ENCODE measurements around the gene SSTR3.

Gene SSTR3

DNA sequence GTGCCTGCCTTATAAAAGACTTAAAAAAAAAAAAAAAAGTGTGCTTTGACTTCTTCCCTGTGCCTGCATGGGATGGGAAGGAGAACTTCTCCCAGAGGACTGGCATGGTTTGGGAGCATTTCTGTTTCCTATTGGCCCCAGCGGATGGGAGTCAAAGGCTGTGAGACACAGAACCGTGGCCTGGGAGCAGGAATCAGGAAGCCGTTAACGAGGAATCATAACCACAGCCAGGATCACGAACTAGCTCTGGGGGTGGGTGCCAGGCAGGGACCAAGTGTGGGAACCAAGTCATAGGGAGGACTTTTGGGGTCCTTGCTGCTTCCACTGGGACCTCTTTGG is 24.8 kb downstream of the SSTR3 start:
- TF ChIP-seq, protein P1, sequence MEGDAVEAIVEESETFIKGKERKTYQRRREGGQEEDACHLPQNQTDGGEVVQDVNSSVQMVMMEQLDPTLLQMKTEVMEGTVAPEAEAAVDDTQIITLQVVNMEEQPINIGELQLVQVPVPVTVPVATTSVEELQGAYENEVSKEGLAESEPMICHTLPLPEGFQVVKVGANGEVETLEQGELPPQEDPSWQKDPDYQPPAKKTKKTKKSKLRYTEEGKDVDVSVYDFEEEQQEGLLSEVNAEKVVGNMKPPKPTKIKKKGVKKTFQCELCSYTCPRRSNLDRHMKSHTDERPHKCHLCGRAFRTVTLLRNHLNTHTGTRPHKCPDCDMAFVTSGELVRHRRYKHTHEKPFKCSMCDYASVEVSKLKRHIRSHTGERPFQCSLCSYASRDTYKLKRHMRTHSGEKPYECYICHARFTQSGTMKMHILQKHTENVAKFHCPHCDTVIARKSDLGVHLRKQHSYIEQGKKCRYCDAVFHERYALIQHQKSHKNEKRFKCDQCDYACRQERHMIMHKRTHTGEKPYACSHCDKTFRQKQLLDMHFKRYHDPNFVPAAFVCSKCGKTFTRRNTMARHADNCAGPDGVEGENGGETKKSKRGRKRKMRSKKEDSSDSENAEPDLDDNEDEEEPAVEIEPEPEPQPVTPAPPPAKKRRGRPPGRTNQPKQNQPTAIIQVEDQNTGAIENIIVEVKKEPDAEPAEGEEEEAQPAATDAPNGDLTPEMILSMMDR (IDR thresholded peaks at IDR 0.05; ENCODE audit: low read depth, low read length), result no peak
- no peak for DNase-seq (ENCODE audit: extremely low read depth, low read depth)

DNA sequence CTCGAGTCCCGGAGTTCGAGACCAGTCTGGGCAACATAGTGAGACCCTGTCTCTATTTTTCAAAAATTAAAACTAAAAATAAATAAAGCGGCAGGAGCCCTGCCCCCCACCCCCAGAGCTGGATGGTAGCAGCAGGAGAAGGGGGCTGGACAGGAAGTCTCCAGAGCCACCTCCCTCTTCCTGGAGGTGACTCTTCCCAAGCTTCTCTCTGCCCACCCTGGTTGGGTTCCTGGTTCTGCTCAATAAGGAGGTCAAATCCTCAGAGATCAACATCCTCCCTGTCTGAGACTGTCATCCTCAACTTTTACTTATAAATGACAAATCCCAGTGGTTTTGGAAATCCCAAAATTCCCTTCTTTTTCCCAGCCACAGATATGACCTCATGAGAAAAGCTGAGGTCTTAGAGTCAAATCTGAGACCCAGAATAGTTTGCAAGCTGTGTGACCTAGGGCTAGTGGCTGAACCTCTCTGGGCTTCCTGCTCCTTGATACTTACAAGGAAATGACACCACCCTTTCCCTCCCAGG is 25.2 kb downstream of the SSTR3 start:
- DNase-seq (ENCODE audit: extremely low read depth, low read depth), result no peak

DNA sequence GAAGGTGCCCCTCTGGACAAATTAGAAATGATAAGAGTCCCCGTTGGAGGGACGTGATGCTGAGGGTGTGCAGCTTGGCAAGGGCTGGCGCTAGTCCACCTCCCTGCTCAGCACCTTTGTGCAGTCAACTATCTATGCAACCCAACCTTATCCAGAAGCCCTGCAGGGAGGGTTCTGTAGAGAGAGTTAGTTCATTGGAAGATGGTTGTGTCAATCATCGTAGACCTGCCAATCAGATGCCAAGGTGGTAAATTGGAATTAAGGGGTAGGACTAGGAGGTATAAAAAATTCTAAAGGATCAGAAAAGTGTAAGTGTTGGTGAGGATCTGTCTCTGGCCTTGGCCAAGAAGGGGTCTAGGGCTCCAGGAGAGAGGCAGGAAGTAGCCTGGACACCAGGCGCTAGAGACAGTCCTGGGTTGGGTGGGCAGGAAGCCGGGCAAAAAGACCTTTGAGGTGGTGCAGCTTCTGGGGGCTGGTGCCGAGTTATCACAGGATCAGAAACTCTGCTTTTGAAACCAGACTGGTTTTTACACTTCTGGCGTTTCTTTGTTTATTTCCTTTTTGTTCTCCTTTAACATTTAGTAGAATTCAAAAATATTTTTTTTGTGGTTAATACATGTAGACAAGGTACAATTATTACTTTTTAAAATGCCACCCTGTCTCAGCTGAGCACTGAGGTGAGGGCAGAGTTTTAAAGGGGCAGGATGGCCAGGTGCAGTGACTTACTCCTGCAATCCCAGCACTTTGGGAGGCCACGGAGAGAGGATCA is 25.9 kb downstream of the SSTR3 start:
- TF ChIP-seq, protein P1 (IDR thresholded peaks at IDR 0.05; ENCODE audit: low read depth, low read length), result no peak
- DNase-seq (ENCODE audit: extremely low read depth, low read depth), result no peak

More for the DNA sequence above, 25.2 kb downstream of the SSTR3 start:
- TF ChIP-seq, protein P1 (IDR thresholded peaks at IDR 0.05; ENCODE audit: low read depth, low read length), result no peak

DNA sequence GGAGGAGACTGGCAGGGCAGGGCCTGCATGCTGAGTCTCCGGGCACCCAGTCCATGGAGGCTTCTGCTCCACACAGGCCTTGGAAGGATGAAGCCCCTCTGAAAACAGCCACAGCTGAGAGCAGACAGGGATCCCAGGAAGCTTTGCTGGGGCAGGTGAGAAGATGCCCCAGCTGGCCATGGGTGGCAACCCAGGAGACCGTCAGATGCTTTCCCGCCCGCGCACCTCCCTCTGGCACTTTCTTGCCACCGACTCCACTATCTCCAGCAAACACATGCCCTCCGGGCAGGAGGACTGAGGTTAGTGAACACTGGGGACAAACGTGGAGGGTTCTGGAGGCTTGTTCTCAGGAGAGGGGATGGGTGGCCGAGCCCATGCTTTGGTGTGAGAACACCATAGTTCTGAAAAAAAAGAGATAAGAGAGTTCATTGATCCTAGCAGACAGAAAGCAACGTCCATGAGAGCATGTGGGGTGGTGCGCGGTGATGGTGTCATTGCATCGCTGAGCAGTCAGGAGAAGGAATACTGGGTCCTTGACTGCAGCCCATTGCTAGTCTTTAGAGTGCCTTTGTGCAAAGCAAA is 26.5 kb downstream of the SSTR3 start:
- no peak for DNase-seq (ENCODE audit: extremely low read depth, low read depth)
- TF ChIP-seq, protein P1 (IDR thresholded peaks at IDR 0.05; ENCODE audit: low read depth, low read length), result no peak

DNA sequence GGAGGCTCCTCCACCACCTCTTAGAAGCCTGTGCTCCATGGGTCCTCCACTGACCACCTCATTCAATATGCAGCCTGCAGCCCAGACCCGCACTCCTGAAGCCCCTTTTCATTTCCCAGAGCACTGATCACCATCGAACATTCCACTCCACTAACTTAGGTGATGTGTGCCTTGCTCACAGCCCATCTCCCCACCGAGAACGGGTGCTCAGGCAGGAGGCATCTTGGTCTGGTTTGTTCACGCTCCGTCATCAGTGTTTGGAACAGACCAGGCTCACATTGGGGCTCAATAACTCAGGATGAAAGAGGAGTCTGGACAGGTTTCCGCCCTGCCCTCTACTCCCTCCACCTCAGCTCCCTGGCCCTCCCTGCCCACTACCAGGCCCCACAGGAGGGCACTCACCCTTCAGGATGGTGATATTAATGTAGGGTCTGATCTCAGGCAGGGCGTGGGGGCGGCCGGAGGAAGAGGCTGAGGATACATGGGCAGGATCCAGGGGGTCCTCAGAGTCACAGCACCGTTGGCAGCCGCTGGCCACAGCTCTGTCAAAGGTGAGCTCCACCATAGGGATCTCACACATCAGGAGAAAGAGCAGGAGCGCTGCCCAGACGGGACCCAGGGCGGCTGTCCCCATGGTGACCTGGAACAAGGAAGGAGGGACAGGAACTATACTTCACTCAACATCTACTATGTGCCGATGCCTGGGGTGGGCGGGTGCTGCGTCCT is 27.3 kb downstream of the SSTR3 start:
- no peak for DNase-seq (ENCODE audit: extremely low read depth, low read depth)
- TF ChIP-seq, protein P1 (IDR thresholded peaks at IDR 0.05; ENCODE audit: low read depth, low read length), result no peak

DNA sequence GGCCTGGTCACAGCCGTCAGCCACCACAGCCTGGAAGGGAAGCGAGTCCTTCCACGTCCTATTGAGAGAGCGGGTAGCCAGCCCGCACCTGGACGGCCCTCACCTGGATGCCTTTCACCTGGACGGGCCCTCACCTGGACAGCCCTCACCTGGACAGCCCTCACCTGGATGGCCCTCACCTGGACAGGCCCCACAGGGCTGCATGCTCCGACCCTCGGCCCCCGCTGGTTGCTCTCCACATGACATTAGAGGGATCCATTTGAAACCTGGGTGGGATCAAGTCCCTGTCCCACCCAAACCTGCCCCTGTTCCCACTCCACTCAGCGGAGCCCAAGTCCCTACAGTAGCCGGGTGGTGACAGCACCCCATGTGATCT is 27.9 kb downstream of the SSTR3 start:
- TF ChIP-seq, protein P1 (IDR thresholded peaks at IDR 0.05; ENCODE audit: low read depth, low read length), result no peak
- no peak for DNase-seq (ENCODE audit: extremely low read depth, low read depth)
